Adrenal gland (tissue), 5 donors: Measurements from ENCODE around the gene CLEC4G.

ENCODE experiments used
- POLR2A ChIP-seq, 2 donors: fragments of 450-650 bp; IDR thresholded peaks; one replicate each; pipeline ENCODE4 v1.6.1; 2017; ENCODE audit warnings: antibody characterized with exemption in 2 of 2, mild to moderate bottlenecking in 2 of 2, moderate library complexity in 1 of 2
- TF ChIP-seq, protein P1 (sequence below), 6 experiments: fragments of 450-650 bp in 4 of 6; fragments of 200-600 bp in 2 of 6; sonication (generic) in 1 of 6; IDR thresholded peaks; 1 replicate in 5 of 6; 2 replicates in 1 of 6; pipeline versions ENCODE4 v1.5.1 to v1.8.0; 2016 to 2021; ENCODE audit warnings: antibody characterized with exemption in 6 of 6, mild to moderate bottlenecking in 2 of 6, moderate library complexity in 1 of 6
- donor health status: DM: no; HTN: no; CAD: no.

GRCh38 chr19:7756258-7756657, 24.3 kb upstream of the CLEC4G start:
- TF ChIP-seq, protein P1, sequence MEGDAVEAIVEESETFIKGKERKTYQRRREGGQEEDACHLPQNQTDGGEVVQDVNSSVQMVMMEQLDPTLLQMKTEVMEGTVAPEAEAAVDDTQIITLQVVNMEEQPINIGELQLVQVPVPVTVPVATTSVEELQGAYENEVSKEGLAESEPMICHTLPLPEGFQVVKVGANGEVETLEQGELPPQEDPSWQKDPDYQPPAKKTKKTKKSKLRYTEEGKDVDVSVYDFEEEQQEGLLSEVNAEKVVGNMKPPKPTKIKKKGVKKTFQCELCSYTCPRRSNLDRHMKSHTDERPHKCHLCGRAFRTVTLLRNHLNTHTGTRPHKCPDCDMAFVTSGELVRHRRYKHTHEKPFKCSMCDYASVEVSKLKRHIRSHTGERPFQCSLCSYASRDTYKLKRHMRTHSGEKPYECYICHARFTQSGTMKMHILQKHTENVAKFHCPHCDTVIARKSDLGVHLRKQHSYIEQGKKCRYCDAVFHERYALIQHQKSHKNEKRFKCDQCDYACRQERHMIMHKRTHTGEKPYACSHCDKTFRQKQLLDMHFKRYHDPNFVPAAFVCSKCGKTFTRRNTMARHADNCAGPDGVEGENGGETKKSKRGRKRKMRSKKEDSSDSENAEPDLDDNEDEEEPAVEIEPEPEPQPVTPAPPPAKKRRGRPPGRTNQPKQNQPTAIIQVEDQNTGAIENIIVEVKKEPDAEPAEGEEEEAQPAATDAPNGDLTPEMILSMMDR (IDR thresholded peaks at IDR 0.05): no peak
- no peak for TF ChIP-seq POLR2A (IDR thresholded peaks at IDR 0.05)
